Glutamatergic neuron (in vitro differentiated cells): ENCODE measurements around the gene MICB. TPM values are rescaled to one million over a fixed set of nuclear protein-coding genes. Genes with fewer than 3 reads are reported as not detected.
A peak's percentile ranks its signal among the peaks of the same experiment; 100 is the strongest.

Experiments used
- DNase-seq: peaks from one replicate; pipeline ENCODE4 v3.0.0; 2022
- H3K27ac Mint-ChIP-seq: one replicate; pipeline ENCODE4 v1.8.0; 2020; ENCODE audit warnings: mild to moderate bottlenecking, mixed read lengths, inconsistent platforms; ENCODE audit not compliant: unreplicated experiment
- H3K27me3 Mint-ChIP-seq: one replicate; pipeline ENCODE4 v1.8.0; 2020; ENCODE audit warnings: mild to moderate bottlenecking, moderate library complexity, mixed read lengths, inconsistent platforms; ENCODE audit not compliant: unreplicated experiment
- H3K36me3 Mint-ChIP-seq: one replicate; pipeline ENCODE4 v1.8.0; 2020; ENCODE audit warnings: mild to moderate bottlenecking, mixed read lengths, inconsistent platforms; ENCODE audit not compliant: unreplicated experiment
- H3K4me1 Mint-ChIP-seq: one replicate; pipeline ENCODE4 v1.8.0; 2020; ENCODE audit warnings: mild to moderate bottlenecking, low read depth, mixed read lengths, inconsistent platforms; ENCODE audit not compliant: unreplicated experiment
- H3K4me3 Mint-ChIP-seq: one replicate; pipeline ENCODE4 v1.8.0; 2020; ENCODE audit warnings: mild to moderate bottlenecking, mixed read lengths, inconsistent platforms; ENCODE audit not compliant: unreplicated experiment
- H3K9me3 Mint-ChIP-seq: one replicate; pipeline ENCODE4 v1.8.0; 2020; ENCODE audit warnings: mild to moderate bottlenecking, moderate library complexity, mixed read lengths, inconsistent platforms; ENCODE audit not compliant: unreplicated experiment
- total RNA-seq: library from RNA; stranded (reverse); fragmentation: NEBNext Ultra II Directional; extraction: Animal tissue kit (Norgen Biotek cat#: 25700); gene quantifications from one replicate; pipeline ENCODE4 v1.2.1, GENCODE V29; 2021; ENCODE audit not compliant: unreplicated experiment
- TF ChIP-seq, protein P1 (sequence below): fragments of 200-600 bp; sonication (generic); IDR thresholded peaks from one replicate; pipeline ENCODE4 v1.5.0; 2021; ENCODE audit not compliant: partially characterized antibody, unreplicated experiment

Gene MICB
- total RNA-seq, 1 donor from 2014 or later: 3.6 TPM

DNA sequence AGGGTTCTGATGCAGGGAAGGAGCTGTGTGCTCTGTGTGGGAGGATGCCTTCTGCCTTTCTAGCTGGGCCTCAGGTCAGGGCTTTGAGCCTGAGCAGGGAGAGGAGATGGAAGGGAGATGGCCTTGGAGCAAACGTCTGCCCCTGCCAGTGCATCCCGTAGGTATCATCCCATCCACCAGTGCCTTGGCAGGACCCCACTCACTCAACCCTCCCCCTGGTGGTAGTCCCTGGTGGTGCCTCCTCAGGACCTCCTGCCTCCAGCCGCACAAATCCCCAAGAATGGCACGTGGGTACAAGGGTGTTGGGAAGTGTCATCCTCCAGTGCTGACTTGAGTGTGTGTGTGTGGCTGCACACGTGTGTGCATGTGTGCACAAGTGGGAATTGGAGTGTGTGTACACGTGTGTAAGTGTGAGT, 23.1 kb upstream of the MICB start:
- Mint-ChIP-seq H3K4me3 (no peak overlapping the region), H3K9me3 (no peaks in the 10 kb centered on the region), H3K4me1 (peaks cover 2% of the 10 kb centered on the region), H3K27me3 (peaks cover 7% of the 10 kb centered on the region), H3K36me3 (no peaks in the 10 kb centered on the region), H3K27ac (no peak overlapping the region)
- DNase-seq: no peak
- TF ChIP-seq, protein P1, sequence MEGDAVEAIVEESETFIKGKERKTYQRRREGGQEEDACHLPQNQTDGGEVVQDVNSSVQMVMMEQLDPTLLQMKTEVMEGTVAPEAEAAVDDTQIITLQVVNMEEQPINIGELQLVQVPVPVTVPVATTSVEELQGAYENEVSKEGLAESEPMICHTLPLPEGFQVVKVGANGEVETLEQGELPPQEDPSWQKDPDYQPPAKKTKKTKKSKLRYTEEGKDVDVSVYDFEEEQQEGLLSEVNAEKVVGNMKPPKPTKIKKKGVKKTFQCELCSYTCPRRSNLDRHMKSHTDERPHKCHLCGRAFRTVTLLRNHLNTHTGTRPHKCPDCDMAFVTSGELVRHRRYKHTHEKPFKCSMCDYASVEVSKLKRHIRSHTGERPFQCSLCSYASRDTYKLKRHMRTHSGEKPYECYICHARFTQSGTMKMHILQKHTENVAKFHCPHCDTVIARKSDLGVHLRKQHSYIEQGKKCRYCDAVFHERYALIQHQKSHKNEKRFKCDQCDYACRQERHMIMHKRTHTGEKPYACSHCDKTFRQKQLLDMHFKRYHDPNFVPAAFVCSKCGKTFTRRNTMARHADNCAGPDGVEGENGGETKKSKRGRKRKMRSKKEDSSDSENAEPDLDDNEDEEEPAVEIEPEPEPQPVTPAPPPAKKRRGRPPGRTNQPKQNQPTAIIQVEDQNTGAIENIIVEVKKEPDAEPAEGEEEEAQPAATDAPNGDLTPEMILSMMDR: peak; percentile 53

DNA sequence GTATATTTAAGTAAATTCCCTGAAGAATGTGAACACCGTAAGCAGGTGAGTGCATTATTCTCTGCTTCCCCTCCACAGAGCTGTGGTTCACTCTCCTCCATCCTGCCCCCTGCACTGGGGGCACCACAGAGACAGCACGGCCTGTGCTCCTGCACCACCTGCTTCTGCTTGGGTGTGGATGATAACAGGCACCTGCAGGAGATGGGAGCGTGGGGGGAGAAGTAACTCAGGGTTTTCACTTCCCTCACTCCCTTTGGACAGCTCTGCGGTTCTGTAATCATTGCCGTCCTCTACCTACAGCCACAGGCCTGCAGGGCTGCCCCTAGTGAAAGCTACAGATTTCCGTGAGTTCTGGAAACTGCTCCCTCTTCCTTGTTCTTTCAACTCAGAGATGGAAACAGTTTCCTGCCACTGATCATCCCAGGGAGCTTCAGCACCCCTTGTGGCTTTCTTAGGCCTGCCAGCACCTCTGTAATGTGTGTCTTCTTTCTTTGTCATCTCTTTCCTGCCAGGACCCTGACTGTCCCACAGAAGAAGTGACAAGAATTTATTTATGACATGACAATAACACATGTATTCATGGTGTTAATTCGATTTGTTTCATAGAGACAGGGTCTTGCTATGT, 21.3 kb upstream of the MICB start:
- H3K4me3 Mint-ChIP-seq: no peak overlapping the region
- TF ChIP-seq, protein P1: no peak
- no peak overlapping the region for H3K27ac Mint-ChIP-seq
- H3K36me3 Mint-ChIP-seq: no peaks in the 10 kb centered on the region
- DNase-seq: no peak
- peaks cover 5% of the 10 kb centered on the region for H3K27me3 Mint-ChIP-seq
- H3K9me3 Mint-ChIP-seq: no peaks in the 10 kb centered on the region
- peaks cover 2% of the 10 kb centered on the region for H3K4me1 Mint-ChIP-seq

DNA sequence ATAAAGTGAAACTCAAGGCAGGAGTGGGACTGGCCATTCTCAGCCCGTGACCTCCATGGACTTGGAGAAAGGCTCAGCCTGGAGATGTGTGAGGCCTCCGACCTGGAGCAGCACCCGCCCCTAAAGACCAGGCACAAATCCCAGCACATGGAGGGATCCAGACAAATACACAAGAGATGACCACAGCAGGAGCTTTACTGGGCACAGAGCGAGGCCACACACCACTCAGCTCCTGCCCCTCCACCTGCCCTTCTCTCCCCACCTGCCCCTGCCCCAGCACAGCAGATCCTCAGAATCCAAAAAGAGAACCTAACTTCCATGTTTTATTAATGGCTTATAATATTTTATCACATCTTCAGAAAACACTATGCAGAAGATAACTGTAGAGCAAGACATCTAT, 20.4 kb upstream of the MICB start:
- Mint-ChIP-seq H3K4me3 (no peak overlapping the region), H3K9me3 (no peaks in the 10 kb centered on the region), H3K27me3 (peaks cover 4% of the 10 kb centered on the region), H3K27ac (no peak overlapping the region), H3K4me1 (peaks cover 2% of the 10 kb centered on the region), H3K36me3 (no peaks in the 10 kb centered on the region)
- TF ChIP-seq, protein P1: no peak
- no peak for DNase-seq

DNA sequence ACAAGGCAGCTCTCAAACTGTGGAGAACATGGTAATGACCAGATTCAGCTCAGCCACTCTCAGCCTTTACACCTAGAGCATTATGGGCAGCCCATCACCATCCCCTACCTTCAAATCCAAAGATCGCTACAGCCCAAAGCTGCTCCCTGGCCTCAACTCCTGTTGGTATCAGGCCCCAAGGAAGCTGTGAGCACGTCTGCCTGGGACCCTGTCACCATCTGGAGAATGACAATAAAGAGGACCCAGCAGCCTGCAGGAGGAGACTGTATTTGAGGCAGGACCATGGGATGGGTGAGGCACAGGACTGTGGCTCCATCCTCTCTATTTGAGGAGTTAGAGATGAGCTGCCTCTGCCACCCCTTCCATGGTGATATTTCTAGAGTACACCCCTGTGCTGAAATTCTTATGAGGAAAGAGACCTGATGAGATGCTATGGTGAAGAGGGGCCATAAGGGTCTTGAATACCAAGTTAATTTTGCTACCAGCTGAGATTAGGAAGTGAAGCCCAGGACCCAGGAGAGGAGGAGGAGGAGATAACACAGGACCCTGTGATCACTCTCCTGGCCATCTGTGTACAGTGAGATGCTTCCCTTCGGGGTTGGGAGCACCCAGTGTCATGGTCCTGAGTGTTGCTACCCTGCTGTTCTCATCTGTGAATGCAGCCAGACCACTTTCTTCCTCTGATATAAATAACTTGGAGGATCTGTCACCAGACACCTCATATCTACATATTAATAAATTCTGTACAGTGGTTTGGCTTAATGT, 19.6 kb upstream of the MICB start:
- H3K36me3 Mint-ChIP-seq: no peaks in the 10 kb centered on the region
- DNase-seq: no peak
- TF ChIP-seq, protein P1: no peak

More for the DNA sequence above, 19.6 kb upstream of the MICB start:
- Mint-ChIP-seq H3K27me3 (peaks cover 4% of the 10 kb centered on the region), H3K4me1 (peaks cover 2% of the 10 kb centered on the region), H3K27ac (no peak overlapping the region), H3K4me3 (no peak overlapping the region), H3K9me3 (no peaks in the 10 kb centered on the region)
